ENCODE results near the gene DNALI1.

The DNALI1 gene

GRCh38 chr1:37605061-37605650, 48.4 kb downstream of the DNALI1 start:
- no peak for DNase-seq

DNA sequence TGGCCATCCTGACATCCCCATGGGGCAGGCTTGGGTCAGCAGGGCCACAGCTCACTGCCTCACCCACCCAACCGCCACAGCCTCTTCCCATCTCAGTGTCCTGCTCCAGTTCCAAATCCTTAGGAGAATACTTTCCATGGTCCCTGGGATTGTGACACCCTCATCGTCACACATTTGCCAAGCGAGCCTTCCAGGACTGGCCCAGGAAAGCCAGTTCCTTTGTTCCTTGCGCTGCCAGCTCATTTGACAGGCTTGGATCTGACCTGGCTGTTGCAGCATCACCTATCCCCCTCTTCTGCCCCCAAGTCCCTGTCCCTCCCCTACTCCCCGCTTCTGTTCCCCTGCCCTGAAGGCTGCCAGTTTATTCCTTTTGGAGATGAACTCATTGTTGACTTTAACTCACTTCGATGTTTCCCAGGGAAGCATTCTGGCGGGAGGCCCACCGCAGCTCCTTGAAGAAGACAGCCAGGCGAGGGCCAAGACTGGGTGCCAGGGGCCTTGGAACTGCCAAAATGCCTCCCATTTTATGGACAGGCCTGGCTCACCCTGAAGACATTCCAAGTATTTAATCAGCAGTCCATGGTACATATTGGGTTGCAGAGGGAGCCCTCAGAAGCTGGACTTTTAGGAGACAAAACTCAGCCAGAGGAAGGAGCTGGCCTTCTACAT, 49.2 kb downstream of the DNALI1 start:
- no peak for DNase-seq

DNA sequence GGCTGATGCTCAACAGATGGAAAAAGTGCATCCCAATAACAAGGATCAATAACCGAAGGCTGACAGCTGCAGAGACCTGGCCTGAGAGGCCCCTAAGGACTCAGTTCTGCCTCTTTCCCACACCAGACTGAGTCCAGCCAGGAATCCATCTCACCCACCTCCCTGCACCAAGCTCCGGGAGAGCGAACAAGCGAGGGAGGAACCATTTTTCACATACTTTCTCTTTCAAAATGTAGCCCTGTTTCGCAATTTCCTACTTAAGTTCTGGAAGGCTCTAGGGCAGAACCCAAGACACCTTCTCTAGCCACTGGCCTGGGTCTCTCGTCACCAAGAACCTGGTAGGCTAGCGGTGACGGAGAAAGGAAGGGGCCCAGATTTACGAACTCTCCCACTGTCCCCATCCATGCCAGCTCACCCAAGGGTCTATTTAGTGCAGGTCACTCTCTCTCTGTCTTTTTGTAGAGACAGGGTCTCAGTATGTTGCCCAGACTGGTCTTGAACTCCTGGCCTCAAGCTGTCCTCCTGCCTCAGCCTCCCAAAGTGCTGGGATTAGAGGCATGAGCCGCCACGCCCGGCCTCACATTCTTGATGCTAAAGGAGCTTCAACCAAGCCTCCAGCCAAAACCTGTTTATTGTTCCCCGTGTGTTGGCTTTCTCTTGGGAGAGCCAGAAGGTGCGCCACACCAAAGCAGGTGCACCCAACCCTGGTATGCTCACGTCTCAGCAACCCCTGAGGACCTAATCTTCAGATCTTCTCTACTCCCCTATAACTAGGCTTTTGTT, 49.9 kb downstream of the DNALI1 start:
- DNase-seq: no peak

DNA sequence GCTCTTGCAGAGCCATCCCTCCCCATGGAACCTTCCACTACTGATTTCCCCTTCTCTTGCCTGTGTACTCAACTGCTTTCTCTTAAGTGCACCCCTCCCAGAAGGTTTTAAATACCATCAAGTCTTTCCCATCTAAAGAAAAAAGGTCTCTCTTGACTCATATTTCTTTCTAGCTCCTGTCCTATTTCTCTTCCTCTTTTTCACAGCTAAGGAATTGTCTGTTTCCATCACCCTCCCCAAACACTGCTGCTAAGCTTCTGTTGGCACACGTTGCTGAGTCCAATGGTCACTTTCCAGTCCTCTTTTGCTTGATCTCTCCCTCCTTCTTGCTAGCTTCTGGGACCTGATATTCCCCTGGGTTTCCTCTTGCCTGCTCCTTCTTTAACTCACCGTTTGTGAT, 52.3 kb downstream of the DNALI1 start:
- no peak for DNase-seq

DNA sequence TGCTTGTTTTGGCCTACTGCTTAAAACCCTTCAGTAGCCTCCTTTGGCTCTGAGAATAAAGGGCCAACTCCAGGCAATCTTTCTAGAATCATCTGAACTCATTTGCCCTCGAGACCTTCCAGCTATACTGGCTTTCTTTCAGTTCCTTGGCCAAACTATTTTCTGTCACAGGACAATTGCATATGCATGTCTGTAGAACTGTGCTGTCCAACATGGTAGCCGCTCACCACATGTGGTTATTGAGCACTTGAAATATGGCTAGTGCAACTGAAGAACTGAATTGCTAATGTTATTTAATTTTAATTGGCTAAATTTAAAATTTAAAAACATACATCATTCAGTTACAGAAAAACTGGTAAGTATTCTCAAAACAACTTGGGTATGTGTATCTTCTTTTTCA, 53.3 kb downstream of the DNALI1 start:
- DNase-seq: no peak

DNA sequence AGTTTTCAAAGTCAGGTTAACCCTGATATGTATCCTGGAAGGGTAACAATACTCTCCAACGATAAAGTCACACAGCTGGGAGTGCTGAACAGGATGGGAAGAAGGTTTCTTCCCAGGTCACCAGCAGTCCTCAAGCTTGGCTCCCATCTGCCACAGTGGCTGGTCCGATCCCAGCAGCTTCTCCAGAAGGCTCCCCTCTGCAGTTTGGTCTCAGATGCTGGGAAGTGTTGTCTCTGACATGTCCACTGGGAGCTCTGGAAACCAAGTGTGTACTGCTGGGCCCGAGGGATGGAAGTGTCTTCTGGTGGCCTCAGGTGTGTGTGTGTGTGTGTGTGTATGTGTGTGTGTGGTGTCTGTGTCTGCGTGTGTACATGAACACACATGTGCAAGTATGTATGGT, 55.4 kb downstream of the DNALI1 start:
- DNase-seq: no peak

DNA sequence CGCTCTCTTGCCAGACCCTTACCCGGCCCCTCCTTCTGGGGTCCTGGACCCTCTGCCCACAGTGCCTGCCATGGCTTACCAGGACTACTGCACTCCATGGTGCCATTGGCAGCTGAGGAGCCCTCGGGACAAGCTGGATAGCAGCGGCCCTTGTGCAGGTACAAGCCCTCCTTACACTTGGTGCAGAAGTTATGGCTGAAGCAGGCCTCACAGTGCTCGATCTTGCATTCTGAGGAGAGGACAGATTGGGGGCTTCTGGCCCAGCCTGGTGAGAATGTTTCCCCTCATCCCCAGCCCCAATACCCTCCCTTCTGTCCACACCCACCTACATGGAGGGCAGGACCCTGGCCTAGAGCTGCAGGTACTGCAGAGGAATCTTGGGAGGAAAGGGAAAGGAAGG, 57.4 kb downstream of the DNALI1 start:
- no peak for DNase-seq

DNA sequence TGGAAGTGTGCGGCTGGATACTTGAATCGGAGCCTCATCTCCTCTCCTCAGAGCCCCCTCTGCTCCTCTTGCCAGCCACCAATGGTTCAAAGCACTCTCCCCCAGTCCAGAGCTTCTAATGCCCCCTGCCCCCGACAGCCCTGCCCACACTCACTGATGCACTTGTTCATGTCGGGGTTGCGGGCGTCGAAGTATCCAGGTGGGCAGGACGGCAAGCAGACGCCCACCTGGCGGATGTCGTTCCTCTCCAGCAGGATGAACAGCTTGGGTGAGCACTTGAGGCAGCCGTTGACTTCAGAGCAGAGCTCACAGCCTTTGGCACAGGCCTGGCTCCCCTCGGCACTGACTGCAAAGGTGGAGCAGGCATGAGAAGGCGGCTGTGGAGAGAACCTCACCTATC, 59.6 kb downstream of the DNALI1 start:
- no peak for DNase-seq

All from CD4-positive, alpha-beta T cell treated with Interleukin-12 subunit alpha and Interleukin-12 subunit beta, for 1 hour (primary cell).